ENCODE measurements around the gene TERB1.

The TERB1 gene

GRCh38 chr16:66801320-66802105, at the start of gene TERB1:
TERB1 (minus strand) TSS chr16:66801584; CDS start chr16:66796798, 4,786 bp downstream.
- no peak for DNase-seq

- peak; percentile 12 for DNase-seq
Measured at GRCh38 chr16:66850115-66850815, 48.9 kb upstream of the TERB1 start.

- peak; percentile 7 for DNase-seq
Measured at GRCh38 chr16:66849549-66849948, 48.2 kb upstream of the TERB1 start.

- DNase-seq, result peak; percentile 17
Measured at GRCh38 chr16:66849021-66849420, 47.6 kb upstream of the TERB1 start.

GRCh38 chr16:66848172-66848571, 46.8 kb upstream of the TERB1 start:
- no peak for DNase-seq

- DNase-seq, result no peak
Measured at GRCh38 chr16:66847533-66848067, 46.2 kb upstream of the TERB1 start.

- peak; percentile 16 for DNase-seq
Measured at GRCh38 chr16:66846831-66847230, 45.4 kb upstream of the TERB1 start.

GRCh38 chr16:66846266-66846665, 44.9 kb upstream of the TERB1 start:
- peak; percentile 2 for DNase-seq

GRCh38 chr16:66845791-66846221, 44.4 kb upstream of the TERB1 start:
- peak; percentile 26 for DNase-seq

GRCh38 chr16:66845080-66845410, 43.7 kb upstream of the TERB1 start:
- DNase-seq, result no peak

GRCh38 chr16:66844342-66845079, 43.1 kb upstream of the TERB1 start, which contains the start of gene CA7:
CA7 (plus strand) TSS chr16:66844414; CDS start chr16:66844488, 74 bp downstream.
- peak; percentile 24 for DNase-seq

GRCh38 chr16:66844009-66844341, 42.6 kb upstream of the TERB1 start:
- DNase-seq, result no peak

GRCh38 chr16:66843191-66843590, 41.8 kb upstream of the TERB1 start:
- DNase-seq, result peak; percentile 6

GRCh38 chr16:66842765-66843164, 41.4 kb upstream of the TERB1 start:
- peak; percentile 25 for DNase-seq

- DNase-seq, result peak; percentile 9
Measured at GRCh38 chr16:66841366-66841765, 40.0 kb upstream of the TERB1 start.

GRCh38 chr16:66840883-66841282, 39.5 kb upstream of the TERB1 start:
- DNase-seq, result no peak

- no peak for DNase-seq
Measured at GRCh38 chr16:66834746-66835145, 33.4 kb upstream of the TERB1 start.

- DNase-seq, result peak; percentile 6
Measured at GRCh38 chr16:66832661-66833305, 31.4 kb upstream of the TERB1 start.

- peak; percentile 6 for DNase-seq
Measured at GRCh38 chr16:66832190-66832589, 30.8 kb upstream of the TERB1 start.

GRCh38 chr16:66830422-66831404, 29.3 kb upstream of the TERB1 start, which contains the start of gene NAE1:
NAE1 (minus strand) TSS chr16:66830976; CDS start chr16:66830899, 77 bp downstream.
- peak; percentile 94 for DNase-seq

- DNase-seq, result no peak
Measured at GRCh38 chr16:66824006-66824405, 22.6 kb upstream of the TERB1 start.

Measured in activated CD4-positive, CD25-positive, alpha-beta regulatory T cell treated with anti-CD3 and anti-CD28 coated beads, Interleukin-2, amount 50 U/mL, for 72 hours (primary cell).